K562 (cell line): Measurements from ENCODE around the gene TMEM158. TPM values are rescaled to one million over a fixed set of nuclear protein-coding genes. Genes with fewer than 3 reads are reported as not detected.

Source experiments
- BMI1 ChIP-seq: fragments of 150-350 bp; IDR thresholded peaks from 2 replicates; pipeline ENCODE4 v1.6.1; 2014; ENCODE audit warnings: low read length
- CBX1 ChIP-seq: sonication (generic); IDR thresholded peaks from 2 replicates; pipeline ENCODE4 v1.6.1; 2016; ENCODE audit warnings: antibody characterized with exemption, low read depth, mild to moderate bottlenecking
- DMBX1 ChIP-seq: fragments of 250-450 bp; sonication (Bioruptor Pico); IDR thresholded peaks from 2 replicates; pipeline ENCODE4 v1.8.0; 2022; ENCODE audit warnings: inconsistent platforms, mild to moderate bottlenecking, moderate library complexity, borderline replicate concordance
- JUND ChIP-seq, 2 experiments: IDR thresholded peaks; 2 replicates in 1 of 2; 3 replicates in 1 of 2; pipeline ENCODE4 v1.6.1; 2011; ENCODE audit warnings: borderline replicate concordance in 2 of 2, low read depth in 2 of 2, low read length in 2 of 2, improper control_type of control experiment in 1 of 2, missing biosample characterization in 1 of 2, missing genetic modification characterization in 1 of 2, missing genetic modification reagents in 1 of 2
- KAT2B ChIP-seq: IDR thresholded peaks from one replicate; pipeline ENCODE4 v1.6.1; 2012; ENCODE audit warnings: low read depth, mild to moderate bottlenecking, control low read depth, inconsistent platforms, low read length, moderate library complexity
- MTA3 ChIP-seq: fragments of 450-650 bp; formaldehyde crosslinking; IDR thresholded peaks from 2 replicates; pipeline ENCODE4 v1.6.1; 2017; ENCODE audit warnings: mild to moderate bottlenecking, borderline replicate concordance
- NCOA1 ChIP-seq: fragments of 450-650 bp; IDR thresholded peaks from 2 replicates; pipeline ENCODE4 v1.6.1; 2016; ENCODE audit warnings: low read depth
- NR2F6 ChIP-seq: fragments of 450-650 bp; formaldehyde crosslinking; IDR thresholded peaks from 2 replicates; pipeline ENCODE4 v1.4.0; 2020; ENCODE audit warnings: mild to moderate bottlenecking
- ZBTB43 ChIP-seq: sonication (generic); formaldehyde crosslinking; IDR thresholded peaks from 2 replicates; pipeline ENCODE4 v1.8.0; 2023; ENCODE audit warnings: mild to moderate bottlenecking, missing genetic modification reagents
- ZNF212 ChIP-seq: fragments of 450-650 bp; formaldehyde crosslinking; IDR thresholded peaks from 2 replicates; pipeline ENCODE4 v1.4.0; 2020; ENCODE audit warnings: mild to moderate bottlenecking
- polyA plus RNA-seq, 8 experiments: library from polyadenylated mRNA; depleted of rRNA in 4 of 8; stranded (reverse) in 5 of 8; unstranded in 3 of 8; fragments of >200 nt; fragmentation: Nextera tagmentation in 2 of 8; fragmentation: Illumina TruSeq in 1 of 8; extraction: Ambion mirVana in 2 of 8; extraction: Trizol in 1 of 8; gene quantifications; 2 replicates each; pipeline versions ENCODE4 v1.2.1 to v1.2.3, GENCODE V29; 2011 to 2014; ENCODE audit warnings: inconsistent platforms in 1 of 8, missing spikeins in 1 of 8
- total RNA-seq, 7 experiments: library from RNA; depleted of rRNA in 6 of 7; stranded (reverse); fragments of >200 nt in 6 of 7; fragmentation: Illumina TruSeq in 2 of 7; extraction: Trizol in 2 of 7; gene quantifications; 2 replicates each; pipeline versions ENCODE4 v1.2.1 to v1.2.3, GENCODE V29; 2011 to 2021; ENCODE audit warnings: low replicate concordance in 1 of 7
- TF ChIP-seq, protein P1 (sequence below): fragments of 250-450 bp; sonication (Bioruptor Pico); IDR thresholded peaks from 2 replicates; pipeline ENCODE4 v1.5.0; 2021; ENCODE audit warnings: mild to moderate bottlenecking, borderline replicate concordance
- TF ChIP-seq, protein P2 (sequence below): sonication (generic); formaldehyde crosslinking; IDR thresholded peaks from 2 replicates; pipeline ENCODE4 v1.8.0; 2023; ENCODE audit warnings: mild to moderate bottlenecking, missing genetic modification reagents
- TF ChIP-seq, protein P3 (sequence below): fragments of 250-450 bp; sonication (Bioruptor Pico); IDR thresholded peaks from 2 replicates; pipeline ENCODE4 v1.4.0; 2020
- TF ChIP-seq, protein P4 (sequence below): fragments of 450-650 bp; IDR thresholded peaks from 2 replicates; pipeline ENCODE4 v1.6.1; 2016; ENCODE audit warnings: mild to moderate bottlenecking
- TF ChIP-seq, protein P5 (sequence below): sonication (generic); IDR thresholded peaks from 2 replicates; pipeline ENCODE4 v1.6.1; 2016

Gene TMEM158
- total and polyA plus RNA-seq, 9 of the 15 experiments (the other 6 are each of a cell fraction or from before 2014, with no cell fraction given) = 2.2 to 46.5 (median 8.4) TPM

DNA sequence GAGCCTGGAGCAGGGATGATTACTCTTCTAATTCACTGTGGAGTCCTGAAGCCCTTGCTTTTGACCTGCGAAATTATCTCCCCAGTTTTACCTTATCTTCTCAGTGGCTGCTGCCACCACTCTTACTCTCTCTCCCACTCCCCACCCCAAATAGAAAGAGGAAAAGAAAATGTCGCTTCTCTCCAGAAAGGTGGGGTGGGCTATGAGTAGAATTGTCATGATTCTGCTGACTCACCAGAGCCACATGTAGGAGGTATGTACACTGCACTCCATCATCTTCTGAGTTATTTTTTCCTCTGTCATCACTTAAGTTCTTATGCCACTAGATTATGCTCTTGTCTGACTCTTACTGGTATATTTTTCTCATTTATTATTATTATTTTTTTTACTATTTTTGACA, 43.9 kb upstream of the TMEM158 start (continued):
- TF ChIP-seq JUND (IDR thresholded peaks at IDR 0.05; ENCODE audit: borderline replicate concordance, low read depth, low read length) (peak; percentile 83), JUND (tag; IDR thresholded peaks at IDR 0.05; ENCODE audit: borderline replicate concordance, low read depth, low read length) (peak; percentile 85; the same call in 2 of the 3 replicates), KAT2B (no peak), NR2F6 (no peak), CBX1 (no peak), ZBTB43 (CRISPR knock-in tag) (no peak), NCOA1 (peak; percentile 72; the same call in 1 of the 2 replicates), ZNF212 (CRISPR knock-in tag) (no peak), DMBX1 (CRISPR knock-in tag) (0 out of 2 replicates have a peak, but pooled peaks have one; percentile 52), BMI1 (no peak), MTA3 (peak; percentile 44; the same call in 1 of the 2 replicates)
- TF ChIP-seq, protein P1, sequence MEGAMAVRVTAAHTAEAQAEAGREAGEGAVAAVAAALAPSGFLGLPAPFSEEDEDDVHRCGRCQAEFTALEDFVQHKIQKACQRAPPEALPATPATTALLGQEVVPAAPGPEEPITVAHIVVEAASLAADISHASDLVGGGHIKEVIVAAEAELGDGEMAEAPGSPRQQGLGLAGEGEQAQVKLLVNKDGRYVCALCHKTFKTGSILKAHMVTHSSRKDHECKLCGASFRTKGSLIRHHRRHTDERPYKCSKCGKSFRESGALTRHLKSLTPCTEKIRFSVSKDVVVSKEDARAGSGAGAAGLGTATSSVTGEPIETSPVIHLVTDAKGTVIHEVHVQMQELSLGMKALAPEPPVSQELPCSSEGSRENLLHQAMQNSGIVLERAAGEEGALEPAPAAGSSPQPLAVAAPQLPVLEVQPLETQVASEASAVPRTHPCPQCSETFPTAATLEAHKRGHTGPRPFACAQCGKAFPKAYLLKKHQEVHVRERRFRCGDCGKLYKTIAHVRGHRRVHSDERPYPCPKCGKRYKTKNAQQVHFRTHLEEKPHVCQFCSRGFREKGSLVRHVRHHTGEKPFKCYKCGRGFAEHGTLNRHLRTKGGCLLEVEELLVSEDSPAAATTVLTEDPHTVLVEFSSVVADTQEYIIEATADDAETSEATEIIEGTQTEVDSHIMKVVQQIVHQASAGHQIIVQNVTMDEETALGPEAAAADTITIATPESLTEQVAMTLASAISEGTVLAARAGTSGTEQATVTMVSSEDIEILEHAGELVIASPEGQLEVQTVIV (CRISPR knock-in tag) = no peak
- TF ChIP-seq, protein P2, sequence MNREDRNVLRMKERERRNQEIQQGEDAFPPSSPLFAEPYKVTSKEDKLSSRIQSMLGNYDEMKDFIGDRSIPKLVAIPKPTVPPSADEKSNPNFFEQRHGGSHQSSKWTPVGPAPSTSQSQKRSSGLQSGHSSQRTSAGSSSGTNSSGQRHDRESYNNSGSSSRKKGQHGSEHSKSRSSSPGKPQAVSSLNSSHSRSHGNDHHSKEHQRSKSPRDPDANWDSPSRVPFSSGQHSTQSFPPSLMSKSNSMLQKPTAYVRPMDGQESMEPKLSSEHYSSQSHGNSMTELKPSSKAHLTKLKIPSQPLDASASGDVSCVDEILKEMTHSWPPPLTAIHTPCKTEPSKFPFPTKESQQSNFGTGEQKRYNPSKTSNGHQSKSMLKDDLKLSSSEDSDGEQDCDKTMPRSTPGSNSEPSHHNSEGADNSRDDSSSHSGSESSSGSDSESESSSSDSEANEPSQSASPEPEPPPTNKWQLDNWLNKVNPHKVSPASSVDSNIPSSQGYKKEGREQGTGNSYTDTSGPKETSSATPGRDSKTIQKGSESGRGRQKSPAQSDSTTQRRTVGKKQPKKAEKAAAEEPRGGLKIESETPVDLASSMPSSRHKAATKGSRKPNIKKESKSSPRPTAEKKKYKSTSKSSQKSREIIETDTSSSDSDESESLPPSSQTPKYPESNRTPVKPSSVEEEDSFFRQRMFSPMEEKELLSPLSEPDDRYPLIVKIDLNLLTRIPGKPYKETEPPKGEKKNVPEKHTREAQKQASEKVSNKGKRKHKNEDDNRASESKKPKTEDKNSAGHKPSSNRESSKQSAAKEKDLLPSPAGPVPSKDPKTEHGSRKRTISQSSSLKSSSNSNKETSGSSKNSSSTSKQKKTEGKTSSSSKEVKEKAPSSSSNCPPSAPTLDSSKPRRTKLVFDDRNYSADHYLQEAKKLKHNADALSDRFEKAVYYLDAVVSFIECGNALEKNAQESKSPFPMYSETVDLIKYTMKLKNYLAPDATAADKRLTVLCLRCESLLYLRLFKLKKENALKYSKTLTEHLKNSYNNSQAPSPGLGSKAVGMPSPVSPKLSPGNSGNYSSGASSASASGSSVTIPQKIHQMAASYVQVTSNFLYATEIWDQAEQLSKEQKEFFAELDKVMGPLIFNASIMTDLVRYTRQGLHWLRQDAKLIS (CRISPR knock-in tag) = no peak
- TF ChIP-seq, protein P3, sequence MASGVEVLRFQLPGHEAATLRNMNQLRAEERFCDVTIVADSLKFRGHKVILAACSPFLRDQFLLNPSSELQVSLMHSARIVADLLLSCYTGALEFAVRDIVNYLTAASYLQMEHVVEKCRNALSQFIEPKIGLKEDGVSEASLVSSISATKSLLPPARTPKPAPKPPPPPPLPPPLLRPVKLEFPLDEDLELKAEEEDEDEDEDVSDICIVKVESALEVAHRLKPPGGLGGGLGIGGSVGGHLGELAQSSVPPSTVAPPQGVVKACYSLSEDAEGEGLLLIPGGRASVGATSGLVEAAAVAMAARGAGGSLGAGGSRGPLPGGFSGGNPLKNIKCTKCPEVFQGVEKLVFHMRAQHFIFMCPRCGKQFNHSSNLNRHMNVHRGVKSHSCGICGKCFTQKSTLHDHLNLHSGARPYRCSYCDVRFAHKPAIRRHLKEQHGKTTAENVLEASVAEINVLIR = no peak
- TF ChIP-seq, protein P4, sequence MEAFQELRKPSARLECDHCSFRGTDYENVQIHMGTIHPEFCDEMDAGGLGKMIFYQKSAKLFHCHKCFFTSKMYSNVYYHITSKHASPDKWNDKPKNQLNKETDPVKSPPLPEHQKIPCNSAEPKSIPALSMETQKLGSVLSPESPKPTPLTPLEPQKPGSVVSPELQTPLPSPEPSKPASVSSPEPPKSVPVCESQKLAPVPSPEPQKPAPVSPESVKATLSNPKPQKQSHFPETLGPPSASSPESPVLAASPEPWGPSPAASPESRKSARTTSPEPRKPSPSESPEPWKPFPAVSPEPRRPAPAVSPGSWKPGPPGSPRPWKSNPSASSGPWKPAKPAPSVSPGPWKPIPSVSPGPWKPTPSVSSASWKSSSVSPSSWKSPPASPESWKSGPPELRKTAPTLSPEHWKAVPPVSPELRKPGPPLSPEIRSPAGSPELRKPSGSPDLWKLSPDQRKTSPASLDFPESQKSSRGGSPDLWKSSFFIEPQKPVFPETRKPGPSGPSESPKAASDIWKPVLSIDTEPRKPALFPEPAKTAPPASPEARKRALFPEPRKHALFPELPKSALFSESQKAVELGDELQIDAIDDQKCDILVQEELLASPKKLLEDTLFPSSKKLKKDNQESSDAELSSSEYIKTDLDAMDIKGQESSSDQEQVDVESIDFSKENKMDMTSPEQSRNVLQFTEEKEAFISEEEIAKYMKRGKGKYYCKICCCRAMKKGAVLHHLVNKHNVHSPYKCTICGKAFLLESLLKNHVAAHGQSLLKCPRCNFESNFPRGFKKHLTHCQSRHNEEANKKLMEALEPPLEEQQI = 0 out of 2 replicates have a peak, but pooled peaks have one; percentile 12
- TF ChIP-seq, protein P5, sequence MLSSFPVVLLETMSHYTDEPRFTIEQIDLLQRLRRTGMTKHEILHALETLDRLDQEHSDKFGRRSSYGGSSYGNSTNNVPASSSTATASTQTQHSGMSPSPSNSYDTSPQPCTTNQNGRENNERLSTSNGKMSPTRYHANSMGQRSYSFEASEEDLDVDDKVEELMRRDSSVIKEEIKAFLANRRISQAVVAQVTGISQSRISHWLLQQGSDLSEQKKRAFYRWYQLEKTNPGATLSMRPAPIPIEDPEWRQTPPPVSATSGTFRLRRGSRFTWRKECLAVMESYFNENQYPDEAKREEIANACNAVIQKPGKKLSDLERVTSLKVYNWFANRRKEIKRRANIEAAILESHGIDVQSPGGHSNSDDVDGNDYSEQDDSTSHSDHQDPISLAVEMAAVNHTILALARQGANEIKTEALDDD = no peak
